Measurements from ENCODE around the gene CLDN25.

The CLDN25 gene

GRCh38 chr11:113814181-113814580 is 34.6 kb downstream of the CLDN25 start:
- DNase-seq, result no peak

DNA sequence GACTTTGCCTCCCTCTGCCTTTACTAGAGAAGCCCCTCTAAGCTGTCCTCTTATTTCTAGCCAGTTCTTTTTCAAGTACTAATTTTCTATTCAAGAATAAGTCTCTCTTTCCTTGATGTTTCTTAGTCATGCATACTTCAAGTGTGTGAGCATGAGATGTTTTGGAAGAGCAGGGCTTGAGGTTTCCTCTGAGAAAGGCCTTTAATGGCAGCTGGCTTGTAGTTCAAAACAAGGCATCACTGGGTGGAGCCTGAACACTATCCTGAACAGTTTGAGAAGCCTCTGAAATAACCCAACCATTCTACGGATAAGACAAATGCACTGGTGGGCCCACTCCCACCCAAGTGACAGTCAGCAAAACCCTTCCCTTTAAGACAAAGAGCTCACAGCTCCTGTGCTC is 37.6 kb downstream of the CLDN25 start:
- no peak for DNase-seq

- DNase-seq, result no peak
Measured at GRCh38 chr11:113817626-113818025, 38.0 kb downstream of the CLDN25 start.

DNA sequence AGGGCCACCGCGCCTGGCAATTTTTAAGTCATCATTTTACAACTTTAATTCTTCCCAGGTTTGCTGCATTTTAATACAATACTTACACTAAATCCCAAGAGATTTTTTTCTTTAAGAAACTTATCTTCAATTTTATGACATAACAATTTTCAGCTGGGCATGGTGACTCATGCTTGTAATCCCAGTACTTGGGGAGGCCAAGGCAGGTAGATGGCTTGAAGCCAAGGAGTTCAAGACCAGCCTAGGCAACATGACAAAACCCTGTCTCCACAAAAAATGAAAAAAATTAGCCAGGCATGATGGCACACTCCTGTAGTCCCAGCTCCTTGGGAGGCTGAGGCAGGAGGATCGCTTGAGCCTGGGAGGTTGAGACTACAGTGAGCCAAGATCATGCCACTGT is 38.8 kb downstream of the CLDN25 start:
- no peak for DNase-seq

GRCh38 chr11:113827477-113827876 is 47.9 kb downstream of the CLDN25 start:
- DNase-seq, result no peak

DNA sequence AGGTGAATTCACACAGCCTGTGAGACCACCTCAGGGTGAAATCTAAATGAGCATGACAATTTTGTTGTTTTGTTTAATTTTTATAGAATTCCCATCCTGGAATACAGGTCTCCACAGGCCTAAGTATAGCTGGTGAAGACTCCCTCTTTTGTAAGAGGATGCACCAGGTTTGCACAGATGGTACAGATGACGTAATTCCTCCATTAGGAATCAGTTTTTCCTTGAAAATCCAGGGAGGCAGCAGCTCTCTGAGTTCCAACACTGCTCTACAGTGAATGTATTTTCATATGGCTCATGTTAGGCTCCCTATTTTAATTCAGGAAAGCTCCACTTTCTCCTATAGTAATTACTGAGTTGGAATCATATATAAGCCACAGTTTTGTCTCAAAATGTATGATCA is 48.6 kb downstream of the CLDN25 start:
- no peak for DNase-seq

GRCh38 chr11:113829751-113830150 is 50.2 kb downstream of the CLDN25 start:
- DNase-seq, result no peak

Measured in CD4-positive, alpha-beta T cell treated with Interleukin-1 beta for 1 hour (primary cell).